GM12872 (cell line): Measurements from ENCODE around the gene TAS1R1.

Source experiments
- CTCF ChIP-seq: IDR thresholded peaks from 3 replicates; pipeline ENCODE4 v1.5.1; 2011; ENCODE audit warnings: low read depth, mild to moderate bottlenecking, low read length, moderate library complexity; ENCODE audit not compliant: insufficient read depth

TAS1R1 gene

GRCh38 chr1:6560267-6560666 lies 5.2 kb downstream of the TAS1R1 start:
- no peak for TF ChIP-seq CTCF

- TF ChIP-seq CTCF, result no peak
Measured at GRCh38 chr1:6569033-6569432, 13.9 kb downstream of the TAS1R1 start.

- TF ChIP-seq CTCF, result no peak
Measured at GRCh38 chr1:6570100-6570499, 15.0 kb downstream of the TAS1R1 start.

- no peak for TF ChIP-seq CTCF
Measured at GRCh38 chr1:6570987-6571386, 15.9 kb downstream of the TAS1R1 start.

GRCh38 chr1:6572653-6573383 lies 17.7 kb downstream of the TAS1R1 start:
- no peak for TF ChIP-seq CTCF

- no peak for TF ChIP-seq CTCF
Measured at GRCh38 chr1:6574025-6574620, 19.0 kb downstream of the TAS1R1 start.

GRCh38 chr1:6574818-6575217 lies 19.7 kb downstream of the TAS1R1 start:
- no peak for TF ChIP-seq CTCF
